ENCODE data around the gene LRP1.

GRCh38 chr12:57212701-57213057 is 84.4 kb downstream of the LRP1 start:
- TF ChIP-seq, protein P1, sequence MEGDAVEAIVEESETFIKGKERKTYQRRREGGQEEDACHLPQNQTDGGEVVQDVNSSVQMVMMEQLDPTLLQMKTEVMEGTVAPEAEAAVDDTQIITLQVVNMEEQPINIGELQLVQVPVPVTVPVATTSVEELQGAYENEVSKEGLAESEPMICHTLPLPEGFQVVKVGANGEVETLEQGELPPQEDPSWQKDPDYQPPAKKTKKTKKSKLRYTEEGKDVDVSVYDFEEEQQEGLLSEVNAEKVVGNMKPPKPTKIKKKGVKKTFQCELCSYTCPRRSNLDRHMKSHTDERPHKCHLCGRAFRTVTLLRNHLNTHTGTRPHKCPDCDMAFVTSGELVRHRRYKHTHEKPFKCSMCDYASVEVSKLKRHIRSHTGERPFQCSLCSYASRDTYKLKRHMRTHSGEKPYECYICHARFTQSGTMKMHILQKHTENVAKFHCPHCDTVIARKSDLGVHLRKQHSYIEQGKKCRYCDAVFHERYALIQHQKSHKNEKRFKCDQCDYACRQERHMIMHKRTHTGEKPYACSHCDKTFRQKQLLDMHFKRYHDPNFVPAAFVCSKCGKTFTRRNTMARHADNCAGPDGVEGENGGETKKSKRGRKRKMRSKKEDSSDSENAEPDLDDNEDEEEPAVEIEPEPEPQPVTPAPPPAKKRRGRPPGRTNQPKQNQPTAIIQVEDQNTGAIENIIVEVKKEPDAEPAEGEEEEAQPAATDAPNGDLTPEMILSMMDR (conservative IDR thresholded peaks at IDR 0.05; ENCODE audit: low read depth, low read length) = no peak
- no peak for TF ChIP-seq EZH2phosphoT487 (IDR thresholded peaks at IDR 0.05; ENCODE audit: borderline replicate concordance, low read length)
